Right renal pelvis (tissue), 4 donors: ENCODE measurements around the gene ERMARD. TPM values are rescaled to one million over a fixed set of nuclear protein-coding genes. Genes with fewer than 3 reads are reported as not detected.
"Not testable (repeated sequence)": the region's sequence is repeated elsewhere in the genome, so short reads cannot be mapped to it uniquely, and the experiment has no call there.

Experiments used
- DNase-seq, 4 donors: peaks; one replicate each; pipeline ENCODE4 v3.0.0-alpha.2; 2013; ENCODE audit warnings: low read depth in 4 of 4, low spot score in 3 of 4, missing footprints in 1 of 4
- polyA plus RNA-seq, 4 donors: library from polyadenylated mRNA; unstranded; fragments of 120-200 nt; gene quantifications; one replicate each; pipeline ENCODE4 v1.2.1, GENCODE V29; 2013; ENCODE audit not compliant: insufficient read length in 4 of 4

ERMARD gene
- polyA plus RNA-seq, 4 donors = 34.4 to 53.7 (median 38.4) TPM

DNA sequence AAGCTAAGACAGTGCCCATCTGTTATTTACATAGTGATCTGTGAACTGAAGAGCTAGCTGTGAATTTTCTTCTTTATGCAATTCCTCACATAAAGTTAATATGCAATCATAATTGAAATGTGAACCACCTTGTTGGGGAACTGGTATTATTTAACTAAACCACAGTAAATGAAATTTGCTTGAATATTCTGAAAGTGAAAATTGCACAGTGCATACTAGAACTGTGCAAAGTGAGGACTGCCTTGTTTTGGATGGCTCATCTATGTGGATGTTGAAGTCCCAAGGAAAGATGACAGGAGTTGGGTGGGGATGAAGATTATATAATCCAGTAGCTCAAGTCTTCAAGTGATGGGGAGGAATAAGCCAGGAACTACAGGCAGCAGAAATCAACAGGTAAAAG, 21.5 kb upstream of the ERMARD start:
- DNase-seq = no peak

DNA sequence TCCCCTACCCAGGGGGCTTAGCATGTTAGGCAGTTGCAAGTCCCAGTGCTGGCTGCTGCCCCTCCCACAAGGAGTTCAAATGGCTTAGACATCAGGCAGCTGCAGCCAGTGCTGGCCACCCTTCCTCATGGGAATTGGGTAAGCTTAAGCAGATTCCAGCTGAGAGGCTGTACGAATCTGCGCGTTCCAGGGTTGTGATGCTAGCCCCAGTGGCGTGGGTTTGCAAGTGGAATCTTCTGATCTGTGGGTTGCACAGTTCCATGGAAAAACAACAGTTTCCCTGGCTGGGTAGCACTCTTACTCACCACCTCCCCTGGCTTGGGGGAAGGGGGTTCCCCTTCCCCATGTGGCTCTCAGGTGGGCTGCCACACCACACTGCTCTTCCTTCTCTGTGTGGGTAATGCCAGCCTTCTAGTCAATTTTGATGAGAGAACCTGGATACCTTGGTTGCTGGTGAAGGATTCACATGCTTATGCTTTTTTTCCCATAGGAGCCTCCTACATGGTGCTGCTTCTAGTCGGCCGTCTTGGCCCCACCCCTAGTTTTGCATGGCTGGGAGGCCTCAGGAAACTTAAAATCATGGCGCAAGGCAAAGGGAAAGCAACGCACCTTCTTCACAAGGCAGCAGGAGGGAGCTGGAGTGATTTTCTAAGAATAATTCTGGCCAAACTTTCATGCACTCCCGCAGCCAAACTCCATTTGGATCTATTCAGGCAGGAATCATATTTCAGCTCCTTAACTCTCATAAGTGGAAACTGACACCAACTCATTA, 13.0 kb upstream of the ERMARD start:
- DNase-seq = no peak

DNA sequence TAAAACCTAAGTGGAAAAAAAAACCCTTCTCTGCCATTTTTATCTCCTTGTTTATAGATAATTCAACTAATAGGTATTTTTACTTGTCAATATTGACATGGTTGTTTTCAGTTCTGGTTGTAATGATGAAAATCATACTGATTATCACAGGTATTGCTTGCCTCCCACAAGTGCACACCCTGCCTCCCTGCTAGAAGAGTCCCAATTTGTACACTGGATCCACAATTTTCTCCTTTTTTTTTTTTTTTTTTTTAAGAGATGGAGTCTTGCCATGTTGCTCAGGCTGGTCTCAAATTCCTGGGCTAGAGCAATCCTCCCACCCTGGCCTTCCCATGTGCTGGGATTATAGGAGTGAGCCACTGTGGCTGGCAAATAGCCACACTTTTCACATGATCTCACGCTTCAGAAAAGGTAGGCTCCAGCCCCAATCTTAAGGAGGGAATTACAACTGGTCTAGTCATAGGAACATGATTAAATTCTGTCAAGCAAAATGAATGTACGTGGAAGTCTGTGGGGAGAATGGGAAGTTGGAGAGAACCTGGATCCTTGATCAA, 12.4 kb upstream of the ERMARD start:
- no peak for DNase-seq

DNA sequence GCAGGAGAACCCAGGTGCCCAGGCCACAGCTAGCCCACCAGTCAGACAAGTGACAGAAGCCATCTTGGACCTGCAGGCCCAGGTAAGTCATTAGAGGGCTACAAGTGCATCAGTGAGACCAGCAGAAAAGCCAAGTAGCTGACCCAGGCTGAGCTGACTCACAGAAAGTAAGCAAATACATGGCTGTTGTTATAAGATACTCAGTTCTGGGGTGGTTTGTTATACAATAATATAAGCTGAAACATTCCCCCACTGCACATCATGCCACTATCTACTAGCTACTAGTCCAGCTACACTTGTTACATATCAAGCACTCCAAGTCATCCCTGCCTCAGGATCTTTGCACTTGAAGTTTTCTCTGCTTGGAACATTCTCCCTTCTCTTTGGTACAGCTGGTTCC, 10.1 kb upstream of the ERMARD start:
- DNase-seq = no peak

DNA sequence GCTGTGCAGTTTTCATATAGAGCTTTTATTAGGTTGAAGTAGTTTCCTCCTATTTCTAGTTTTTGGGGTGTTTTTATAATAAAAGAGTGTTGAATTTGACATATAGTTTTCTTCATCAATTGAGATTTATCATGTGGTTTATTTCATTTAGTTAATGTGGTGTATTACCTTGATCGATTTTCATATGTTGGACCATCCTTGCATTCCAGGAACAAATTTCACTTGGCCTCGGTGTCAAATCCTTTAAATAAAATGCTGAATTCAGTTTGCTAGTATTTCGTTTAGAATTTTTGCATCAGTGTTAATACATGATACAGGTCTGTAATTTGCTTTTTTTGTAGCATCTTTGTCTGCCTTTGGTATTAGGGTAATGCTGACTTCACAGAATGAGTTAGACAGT, 6.0 kb upstream of the ERMARD start:
- DNase-seq = no peak

DNA sequence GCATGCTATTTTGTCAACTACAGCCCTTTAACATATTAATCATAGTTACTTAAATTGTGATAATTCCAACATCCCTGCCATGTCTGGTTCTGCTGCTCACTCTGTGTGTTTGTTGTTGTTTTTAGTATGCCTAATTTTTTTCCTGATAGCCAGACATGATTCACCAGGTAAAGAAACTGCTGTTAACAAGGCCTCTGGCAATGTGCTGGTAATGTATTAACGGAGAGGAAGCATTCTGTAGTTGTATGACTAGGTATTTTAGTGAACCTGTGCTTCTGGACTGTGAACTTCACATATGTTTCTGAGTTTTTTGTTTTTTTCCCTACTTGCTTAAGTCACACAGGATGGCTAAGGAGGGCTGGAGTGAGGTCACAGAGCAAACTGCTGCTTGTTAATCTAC, 4.9 kb upstream of the ERMARD start:
- no peak for DNase-seq

DNA sequence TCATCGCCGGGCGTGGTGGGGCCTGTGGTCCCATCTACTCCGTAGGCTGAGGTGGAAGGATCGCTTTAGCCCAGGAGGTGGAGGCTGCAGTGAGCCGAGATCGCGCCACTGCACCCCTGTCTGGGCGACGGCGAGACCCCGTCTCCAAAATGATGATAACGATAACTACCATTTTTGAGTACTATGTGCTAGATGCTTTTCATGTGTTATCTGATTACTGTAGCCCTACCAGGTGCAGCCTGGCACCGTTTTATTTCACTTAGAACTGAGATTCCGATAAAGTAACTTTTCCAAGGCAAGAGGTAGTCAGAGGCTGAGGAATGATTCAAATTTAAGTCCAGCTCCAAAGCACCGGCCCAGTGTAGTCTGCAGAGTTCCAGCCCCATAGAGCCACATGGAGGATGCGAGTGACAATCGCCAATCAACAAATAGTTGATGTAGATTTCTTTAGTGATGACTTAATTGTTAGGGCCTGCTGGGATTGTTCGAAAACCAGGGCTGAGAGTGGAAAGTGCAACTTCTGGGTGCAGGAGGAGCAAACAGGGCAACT, 727 bp downstream of the ERMARD start:
- no peak for DNase-seq

DNA sequence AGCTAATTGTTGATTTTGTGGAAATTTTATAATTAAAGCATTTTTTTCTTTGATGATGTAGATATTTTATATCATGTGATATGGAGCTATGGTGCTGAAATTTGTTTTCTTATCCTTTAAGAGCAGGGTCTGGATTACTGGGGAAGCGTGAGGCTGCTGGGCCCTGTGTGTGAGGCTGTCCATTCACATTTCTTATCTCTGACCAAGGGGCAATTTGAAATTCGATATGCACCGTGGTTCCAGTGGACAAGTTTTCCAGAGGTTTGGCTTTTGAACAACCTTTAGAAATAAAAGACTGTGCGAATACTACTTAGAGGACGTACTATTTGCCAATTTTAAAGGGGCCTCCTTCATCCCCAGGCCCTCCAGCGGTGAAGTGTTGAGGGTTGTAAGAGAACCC, 3.7 kb downstream of the ERMARD start:
- DNase-seq = no peak

DNA sequence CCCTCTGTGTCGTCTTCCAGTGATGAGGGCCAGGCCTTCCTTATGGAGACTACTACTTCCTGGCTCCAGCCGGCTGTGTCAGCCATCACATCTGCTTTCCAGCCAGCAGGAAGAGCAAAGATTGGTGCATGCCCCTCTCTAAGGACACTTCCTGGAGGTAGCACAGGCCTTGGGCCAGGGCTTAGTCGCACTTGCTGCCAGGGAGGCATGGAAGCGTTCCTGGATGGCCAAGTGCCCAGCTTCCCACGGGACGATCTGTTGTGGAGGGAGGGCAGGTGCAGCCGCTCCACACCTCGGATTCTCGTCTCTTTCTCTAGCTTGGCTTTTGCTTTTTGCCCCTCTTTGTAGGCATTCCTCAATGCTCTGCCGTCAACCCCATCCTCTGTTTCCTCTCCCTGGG, 11.9 kb downstream of the ERMARD start:
- DNase-seq = no peak

DNA sequence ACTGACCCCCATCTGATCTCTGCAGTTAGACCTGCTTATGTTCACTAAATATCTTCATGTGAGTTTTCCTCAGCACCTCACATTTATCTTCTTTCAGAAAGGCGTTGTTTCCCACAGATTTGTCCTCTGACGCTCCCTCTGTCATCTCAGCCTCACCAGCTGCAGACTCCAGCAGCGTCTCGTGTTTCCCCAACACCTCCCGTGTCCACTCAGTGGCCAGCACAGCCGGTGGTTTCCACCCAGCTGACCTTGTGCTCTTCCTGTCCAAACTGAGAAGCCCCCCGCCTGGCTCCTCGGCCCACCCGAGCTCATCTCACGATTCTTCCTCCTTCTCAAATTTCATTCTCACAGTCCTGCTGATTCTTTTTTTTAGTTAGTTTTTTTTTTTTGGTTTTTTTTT, 12.5 kb downstream of the ERMARD start:
- DNase-seq = no peak

DNA sequence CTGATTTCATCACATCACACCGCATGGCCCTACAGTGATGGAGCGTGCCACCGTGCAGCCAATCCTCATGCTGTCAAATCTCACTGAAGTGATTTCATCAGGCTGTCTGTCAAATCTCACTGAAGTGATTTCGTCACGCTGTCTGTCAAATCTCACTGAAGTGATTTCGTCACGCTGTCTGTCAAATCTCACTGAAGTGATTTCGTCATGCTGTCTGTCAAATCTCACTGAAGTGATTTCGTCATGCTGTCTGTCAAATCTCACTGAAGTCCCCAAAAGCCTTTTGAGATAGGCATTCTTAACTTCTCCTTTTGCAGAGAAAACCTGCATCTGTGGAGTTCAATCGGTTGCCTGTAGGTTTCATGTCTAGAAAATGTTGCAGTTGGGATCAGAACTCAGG, 14.4 kb downstream of the ERMARD start:
- not testable (repeated sequence) for DNase-seq

DNA sequence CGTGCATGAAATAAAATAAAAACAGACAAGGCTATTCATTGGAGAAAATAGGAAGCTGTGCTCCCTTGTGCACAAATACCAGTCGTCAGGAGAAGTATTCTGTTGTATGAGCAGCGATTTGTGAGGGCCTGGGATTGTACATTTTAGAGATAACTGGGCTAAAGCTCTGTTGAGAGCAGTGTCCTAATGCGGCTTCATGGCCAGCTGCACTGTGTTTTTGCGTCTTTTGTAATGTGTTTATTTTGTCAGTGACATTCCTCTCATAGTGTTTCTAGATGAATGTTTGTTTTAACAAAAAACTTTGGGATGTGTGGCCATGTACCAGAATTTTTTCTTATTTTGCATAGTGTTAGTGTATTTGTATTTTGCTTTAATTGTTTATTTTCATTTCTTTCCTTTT, 14.8 kb downstream of the ERMARD start:
- DNase-seq = no peak

DNA sequence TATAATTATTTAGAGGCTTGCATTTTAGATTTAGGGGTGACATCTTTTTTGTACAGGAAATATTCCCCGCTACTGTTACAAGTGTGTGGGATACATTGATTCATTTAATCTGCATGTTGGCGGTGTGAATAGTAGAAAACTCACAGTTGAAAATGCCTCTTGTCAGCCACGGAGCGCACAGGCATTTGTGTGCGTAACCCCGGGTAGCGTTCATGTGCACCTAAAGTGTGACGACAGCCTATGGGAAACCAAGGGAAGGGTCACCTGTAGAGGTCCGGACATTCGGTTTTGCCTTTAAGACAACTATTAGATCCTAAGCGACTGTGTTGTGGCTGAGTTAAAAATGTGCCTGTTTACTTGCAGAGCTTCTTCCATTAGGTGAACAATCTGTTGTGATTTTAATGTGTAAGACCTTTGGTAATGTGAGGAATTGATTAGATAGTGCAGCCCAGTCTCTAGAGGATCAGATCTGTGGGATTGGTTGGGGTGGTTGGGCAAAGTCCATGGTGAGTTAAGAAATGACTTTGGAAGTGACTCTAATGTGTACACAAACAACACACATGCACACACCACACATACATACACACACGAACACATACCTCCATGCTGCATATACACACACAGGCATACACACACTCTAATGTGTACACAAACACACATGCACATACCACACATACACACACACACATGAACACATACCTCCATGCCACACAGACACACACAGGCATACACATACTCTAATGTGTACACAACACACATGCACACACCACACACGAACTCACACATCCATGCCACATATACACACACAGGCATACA, 15.7 kb downstream of the ERMARD start:
- no peak for DNase-seq

DNA sequence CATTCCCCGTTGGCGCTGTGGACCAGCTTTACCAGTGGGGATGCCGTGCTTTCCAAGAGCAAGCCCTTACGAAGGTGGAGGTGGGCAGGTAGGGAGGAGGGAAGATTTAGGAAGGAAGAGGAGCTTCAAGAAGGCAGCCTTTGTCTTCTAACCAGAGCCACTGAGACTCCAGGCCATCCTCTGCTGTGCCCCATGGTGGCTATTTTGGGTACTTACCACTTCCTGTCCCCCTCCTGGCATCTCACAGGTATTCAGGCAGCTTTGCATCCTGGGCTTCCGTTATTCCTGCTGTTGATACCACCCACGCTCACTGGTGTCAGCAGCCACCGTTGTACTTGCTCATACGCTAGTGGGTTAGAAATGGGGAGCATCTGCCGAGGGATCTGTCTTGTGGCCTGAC, 22.9 kb downstream of the ERMARD start:
- no peak for DNase-seq

DNA sequence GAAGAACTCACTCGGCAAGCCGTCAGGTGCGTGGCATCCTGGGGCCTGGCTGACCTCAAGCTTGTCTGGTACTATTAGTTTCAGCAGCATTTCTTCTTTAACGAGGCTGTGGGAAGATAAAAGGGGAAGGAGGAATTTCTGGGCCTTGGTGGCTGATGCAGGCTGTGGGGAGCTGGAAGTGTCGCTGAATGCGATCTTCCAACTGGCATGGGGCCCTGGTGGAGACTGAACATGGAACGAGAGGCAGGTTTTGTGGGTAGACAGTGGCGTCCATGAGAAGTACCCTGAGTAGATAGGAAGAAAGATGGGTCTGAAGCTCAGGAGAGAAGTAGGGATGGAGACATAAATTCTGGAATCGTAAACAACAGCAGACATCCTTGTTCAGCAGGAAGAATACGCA, 23.9 kb downstream of the ERMARD start:
- no peak for DNase-seq

DNA sequence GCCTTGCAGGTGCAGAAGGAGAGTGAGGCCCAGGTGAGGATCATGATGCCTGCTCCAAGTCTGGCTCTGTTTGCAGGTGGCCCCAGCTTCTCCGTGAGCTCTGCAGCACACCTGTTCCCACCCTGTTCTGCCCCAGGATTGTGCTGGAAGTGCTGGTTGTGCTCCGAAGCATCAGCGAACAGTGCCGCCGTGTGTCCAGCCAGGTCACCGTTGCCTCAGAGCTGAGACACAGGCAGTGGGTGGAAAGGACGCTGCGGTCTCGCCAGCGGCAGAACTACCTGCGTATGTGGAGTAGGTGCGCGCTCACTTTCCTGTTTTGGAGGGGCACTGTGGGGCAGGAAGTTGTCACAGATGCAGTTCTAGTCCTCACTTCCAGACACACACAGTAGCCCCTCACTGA, 25.0 kb downstream of the ERMARD start:
- no peak for DNase-seq

DNA sequence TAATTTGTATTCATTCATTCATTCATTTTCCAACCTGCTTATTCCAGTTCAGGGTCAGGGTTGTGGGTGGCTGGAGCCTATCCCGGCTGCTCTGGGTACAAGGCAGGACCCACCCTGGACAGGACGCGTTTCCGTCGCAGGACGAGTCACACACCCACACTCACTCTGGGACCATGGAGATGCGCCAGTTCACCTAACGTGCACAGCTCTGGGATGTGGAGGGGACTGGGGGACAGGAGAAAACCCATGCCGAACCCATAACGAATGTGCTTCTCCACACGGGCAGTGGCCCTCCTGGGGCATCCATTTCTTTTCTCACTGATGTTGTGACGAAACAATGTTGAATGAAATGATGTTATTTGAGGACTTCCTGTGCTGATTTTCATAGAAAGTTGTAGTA, 26.5 kb downstream of the ERMARD start:
- no peak for DNase-seq

DNA sequence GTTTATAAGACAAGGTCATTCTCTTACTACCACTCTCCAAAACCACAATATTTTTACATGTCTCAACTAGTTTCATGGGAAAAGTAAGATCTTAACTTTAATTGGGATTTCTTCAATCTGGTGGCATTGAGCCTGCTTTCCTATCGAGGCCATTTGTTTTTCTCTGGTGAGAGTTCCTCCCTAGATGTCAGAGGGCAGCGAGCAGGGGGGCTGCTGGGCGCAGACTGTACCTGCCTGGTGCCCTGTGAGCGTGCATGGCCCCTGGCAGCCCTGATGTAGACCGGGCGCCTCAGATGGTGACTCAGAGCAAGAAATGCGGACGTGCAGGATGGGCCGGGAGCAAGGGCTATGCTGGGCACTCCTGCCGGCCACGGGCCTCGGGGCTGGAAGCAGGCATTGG, 27.2 kb downstream of the ERMARD start:
- DNase-seq = no peak

DNA sequence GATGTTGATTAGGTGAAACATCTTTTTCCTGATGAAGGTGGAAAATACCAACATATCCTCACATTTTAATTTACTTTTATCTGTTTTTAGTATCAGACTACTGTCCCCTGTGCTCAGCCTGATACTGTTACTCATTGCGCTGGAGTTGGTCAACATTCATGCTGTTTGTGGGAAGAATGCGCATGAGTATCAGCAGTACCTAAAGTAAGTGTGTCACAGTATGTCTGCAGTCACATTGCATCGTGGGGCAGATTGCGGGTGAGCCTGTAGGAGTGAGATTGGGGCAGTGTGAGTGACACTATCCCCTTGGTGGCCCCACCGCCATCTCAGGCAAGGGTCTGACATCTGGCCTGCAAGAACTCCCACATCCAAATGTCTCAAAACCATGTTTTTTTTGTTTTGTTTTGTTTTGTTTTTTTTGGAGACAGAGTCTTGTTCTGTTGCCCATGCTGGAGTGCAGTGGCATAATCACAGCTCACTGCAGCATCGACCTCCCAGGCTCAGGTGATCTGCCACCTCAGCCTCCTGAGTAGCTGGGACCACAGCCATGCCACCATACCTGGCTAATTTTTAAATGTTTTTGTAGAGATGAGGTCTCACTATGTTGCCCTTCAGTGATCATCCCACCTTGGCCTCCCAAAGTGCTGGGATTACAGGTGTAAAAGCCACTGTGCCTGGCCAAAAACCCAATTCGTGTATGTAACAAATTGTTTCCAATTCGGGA, 27.8 kb downstream of the ERMARD start:
- DNase-seq = no peak

DNA sequence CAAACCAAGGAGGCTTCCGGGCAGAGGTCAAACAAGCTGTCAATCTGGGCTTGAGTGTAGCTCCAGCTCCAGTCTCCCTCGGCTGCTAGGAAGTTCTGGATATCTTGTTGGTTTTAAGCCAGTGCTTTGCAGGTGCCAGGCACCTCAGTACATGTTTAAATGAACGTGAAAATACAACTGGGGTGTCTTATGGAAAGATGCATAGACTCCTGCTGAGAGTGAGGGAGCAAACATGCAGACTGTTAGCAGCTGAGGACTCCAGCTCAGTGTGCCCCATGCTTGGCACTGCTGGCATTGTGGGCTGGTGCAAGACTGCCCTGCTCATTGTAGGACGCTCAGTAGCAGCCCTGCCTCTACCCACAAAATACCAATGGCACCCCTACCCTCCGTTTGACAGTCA, 28.5 kb downstream of the ERMARD start:
- DNase-seq = no peak

DNA sequence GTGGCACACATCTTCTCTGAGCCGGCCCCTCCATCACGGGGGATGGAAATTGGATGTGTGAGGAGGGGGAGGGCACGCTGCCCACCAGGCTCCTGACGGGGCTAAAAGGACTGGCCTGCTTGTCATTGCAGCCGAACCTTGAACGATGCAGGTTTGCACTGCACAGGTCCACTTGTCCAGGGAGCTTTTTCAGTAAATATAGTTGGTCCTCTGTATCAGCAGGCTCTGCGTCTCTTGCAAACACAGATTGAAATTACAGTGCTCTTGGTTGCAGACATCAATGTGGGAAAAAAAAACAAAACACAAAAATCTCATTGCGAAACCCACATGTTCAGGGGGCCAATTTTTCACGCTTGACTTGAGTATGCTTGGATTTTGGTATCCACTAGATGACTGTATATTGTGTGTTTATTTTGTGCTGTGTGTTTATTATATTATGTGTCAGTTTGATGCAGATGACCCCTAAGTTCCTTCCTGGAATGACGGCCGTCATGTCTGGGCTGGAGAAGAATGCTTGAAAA, 29.2 kb downstream of the ERMARD start:
- DNase-seq = no peak
